Spleen (tissue), 11 donors: ENCODE results near the gene FNBP1. TPM values are rescaled to one million over a fixed set of nuclear protein-coding genes. Genes with fewer than 3 reads are reported as not detected.

Experiments used
- DNase-seq: peaks from one replicate; pipeline ENCODE4 v3.0.0-alpha.2; 2020
- H3K27ac ChIP-seq, 8 donors: fragments of 200-600 bp; sonication (generic) in 7 of 8; 1 replicate in 4 of 8; 2 replicates in 4 of 8; pipeline versions ENCODE4 v1.5.0 to v1.8.0; 2016 to 2021; ENCODE audit warnings: inconsistent platforms in 4 of 8, mild to moderate bottlenecking in 4 of 8, moderate library complexity in 1 of 8
- H3K27me3 ChIP-seq, 7 donors: fragments of 200-600 bp; sonication (generic) in 6 of 7; replicated peaks in 1 of 7; 1 replicate in 4 of 7; 2 replicates in 3 of 7; pipeline versions ENCODE4 v1.5.0 to v1.8.0; 2016 to 2021; ENCODE audit warnings: inconsistent platforms in 3 of 7, mild to moderate bottlenecking in 1 of 7
- H3K36me3 ChIP-seq, 6 donors: fragments of 200-600 bp; sonication (generic) in 5 of 6; 1 replicate in 4 of 6; 2 replicates in 2 of 6; pipeline versions ENCODE4 v1.5.0 to v1.8.0; 2016 to 2021; ENCODE audit warnings: inconsistent platforms in 2 of 6
- H3K4me1 ChIP-seq, 6 donors: fragments of 200-600 bp; sonication (generic) in 5 of 6; 1 replicate in 3 of 6; 2 replicates in 3 of 6; pipeline versions ENCODE4 v1.5.0 to v1.8.0; 2016 to 2021; ENCODE audit warnings: inconsistent platforms in 3 of 6
- H3K4me3 ChIP-seq, 8 donors: fragments of 200-600 bp; sonication (generic) in 7 of 8; 1 replicate in 4 of 8; 2 replicates in 4 of 8; pipeline versions ENCODE4 v1.5.0 to v1.8.0; 2016 to 2021; ENCODE audit warnings: inconsistent platforms in 4 of 8, mild to moderate bottlenecking in 4 of 8, moderate library complexity in 2 of 8
- H3K9me3 ChIP-seq, 8 donors: fragments of 200-600 bp; sonication (generic) in 7 of 8; 1 replicate in 4 of 8; 2 replicates in 4 of 8; pipeline versions ENCODE4 v1.5.0 to v1.8.0; 2016 to 2021; ENCODE audit warnings: inconsistent platforms in 4 of 8
- POLR2A ChIP-seq, 3 donors: fragments of 450-650 bp; IDR thresholded peaks; one replicate each; pipeline ENCODE4 v1.5.1; 2017; ENCODE audit warnings: antibody characterized with exemption in 3 of 3, mild to moderate bottlenecking in 1 of 3
- POLR2AphosphoS5 ChIP-seq, 3 donors: sonication (generic); formaldehyde crosslinking; IDR thresholded peaks; one replicate each; pipeline ENCODE4 v1.5.1; 2017; ENCODE audit warnings: antibody characterized with exemption in 3 of 3
- WGBS, 5 donors: extraction: QIAGEN DNeasy Blood & Tissue Kit in 3 of 5; methylation state at CpG; one replicate each; pipeline versions ENCODE4 v1.1.5 to v1.1.7; 2013 to 2018; 5-methylcytosine and 5-hydroxymethylcytosine counted together
- intact Hi-C: fragments of 100-400 bp; cut with DNase I; formaldehyde crosslinking; loops from one replicate; pipeline ENCODE4 v1.15.0; 2023; ENCODE audit warnings: low total_unique reads
- polyA plus RNA-seq, 3 donors: library from polyadenylated mRNA; stranded (reverse); fragments of 200-250 nt; gene quantifications; one replicate each; pipeline ENCODE4 v1.2.1, GENCODE V29; 2013
- total RNA-seq, 7 donors: library from RNA; depleted of rRNA in 3 of 7; stranded (reverse); fragments of >200 nt in 3 of 7; fragmentation: NEBNext Ultra II Directional in 4 of 7; extraction: Animal tissue kit (Norgen Biotek cat#: 25700) in 4 of 7; gene quantifications; one replicate each; pipeline versions ENCODE4 v1.1.0 to v1.2.1, GENCODE V29; 2016 to 2021
- TF ChIP-seq, protein P1 (sequence below), 11 experiments: fragments of 200-600 bp in 7 of 11; fragments of 450-650 bp in 4 of 11; sonication (generic) in 4 of 11; IDR thresholded peaks in 8 of 11; conservative IDR thresholded peaks in 3 of 11; 1 replicate in 7 of 11; 2 replicates in 4 of 11; pipeline versions ENCODE4 v1.4.0 to v1.8.0; 2016 to 2021; ENCODE audit warnings: antibody characterized with exemption in 11 of 11, inconsistent platforms in 4 of 11, mild to moderate bottlenecking in 1 of 11
- donor health status: healthy with polysubstance abuse.
- donor health status: DM: no; HTN: no; CAD: no; lungs with moderate emphysema.
- donor health status: DM: no; HTN: no; CAD: no.
- donor health status: Bipolar disorder and iron deficiency.
- donor health status: healthy.
- donor health status: DM: no; HTN: no; CAD: no.
- donor health status: DM: yes; HTN: yes; CAD: no.

Gene FNBP1
- total and polyA plus RNA-seq, 10 donors = 40.6 to 156 (median 146) TPM

DNA sequence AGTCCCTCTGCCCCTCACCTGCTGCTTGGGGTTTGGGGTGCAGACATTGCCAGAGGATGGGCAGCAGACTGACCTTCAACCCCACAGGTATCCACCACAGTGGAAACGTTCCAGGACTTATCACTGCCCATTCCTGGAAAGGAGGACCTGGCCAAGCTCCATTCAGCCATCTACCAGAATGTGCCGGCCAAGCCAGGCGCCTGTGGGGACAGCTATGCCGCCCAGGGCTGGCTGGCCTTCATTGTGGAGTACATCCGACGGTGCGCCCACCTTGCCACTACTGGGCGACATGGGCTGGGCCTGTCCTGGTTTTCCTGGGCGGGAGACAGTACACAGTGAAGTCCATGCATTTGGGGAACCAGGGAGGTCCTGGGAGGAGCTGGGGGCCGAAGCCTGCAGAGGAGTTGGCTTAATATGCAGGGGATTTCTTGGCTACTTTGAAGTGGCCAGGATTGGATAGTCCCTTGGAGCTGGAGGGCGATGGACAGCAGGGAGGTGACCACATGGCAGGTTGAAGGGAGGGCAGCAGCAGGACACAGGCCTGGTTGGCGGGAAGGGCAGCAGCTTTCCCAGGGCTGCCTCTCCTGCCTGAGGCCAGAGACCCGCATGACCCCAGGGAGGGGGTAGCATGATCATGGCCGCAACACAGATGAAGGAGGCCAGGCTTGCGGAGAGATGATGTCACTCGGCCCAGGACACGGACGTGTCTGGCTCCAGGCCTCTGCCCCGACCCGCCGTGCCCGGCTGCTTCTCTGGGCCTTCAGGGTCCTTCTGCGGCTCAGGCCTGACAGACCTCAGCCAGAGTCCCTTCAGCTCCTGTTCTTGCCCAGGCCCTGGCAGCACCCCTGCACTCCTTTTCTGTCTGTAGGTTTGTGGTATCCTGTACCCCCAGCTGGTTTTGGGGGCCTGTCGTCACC is 173.1 kb downstream of the FNBP1 start:
- Histone ChIP-seq H3K4me1 (peaks cover 0 to 63% (median 32%) of the 10 kb centered on the region in 6 donors), H3K4me3 (peak overlapping the region in 1 of 8 donors; percentile 24), H3K9me3 (no peaks in the 10 kb centered on the region), H3K27ac (peak overlapping the region; percentile 70 to 91 (median 80)), H3K27me3 (no peaks in the 10 kb centered on the region), H3K36me3 (peaks cover 0 to 64% (median 32%) of the 10 kb centered on the region in 6 donors)
- 89 to 93% (median 91%) methylated on average over 16 to 24 of the region's 24 CpGs for WGBS, 5 donors
- TF ChIP-seq POLR2AphosphoS5 (IDR thresholded peaks at IDR 0.05) = peak in 1 of 3 donors; percentile 42
- TF ChIP-seq, protein P1, sequence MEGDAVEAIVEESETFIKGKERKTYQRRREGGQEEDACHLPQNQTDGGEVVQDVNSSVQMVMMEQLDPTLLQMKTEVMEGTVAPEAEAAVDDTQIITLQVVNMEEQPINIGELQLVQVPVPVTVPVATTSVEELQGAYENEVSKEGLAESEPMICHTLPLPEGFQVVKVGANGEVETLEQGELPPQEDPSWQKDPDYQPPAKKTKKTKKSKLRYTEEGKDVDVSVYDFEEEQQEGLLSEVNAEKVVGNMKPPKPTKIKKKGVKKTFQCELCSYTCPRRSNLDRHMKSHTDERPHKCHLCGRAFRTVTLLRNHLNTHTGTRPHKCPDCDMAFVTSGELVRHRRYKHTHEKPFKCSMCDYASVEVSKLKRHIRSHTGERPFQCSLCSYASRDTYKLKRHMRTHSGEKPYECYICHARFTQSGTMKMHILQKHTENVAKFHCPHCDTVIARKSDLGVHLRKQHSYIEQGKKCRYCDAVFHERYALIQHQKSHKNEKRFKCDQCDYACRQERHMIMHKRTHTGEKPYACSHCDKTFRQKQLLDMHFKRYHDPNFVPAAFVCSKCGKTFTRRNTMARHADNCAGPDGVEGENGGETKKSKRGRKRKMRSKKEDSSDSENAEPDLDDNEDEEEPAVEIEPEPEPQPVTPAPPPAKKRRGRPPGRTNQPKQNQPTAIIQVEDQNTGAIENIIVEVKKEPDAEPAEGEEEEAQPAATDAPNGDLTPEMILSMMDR (IDR thresholded peaks at IDR 0.05 in 8 of 11, conservative IDR thresholded peaks at IDR 0.05 in 3 of 11) = no peak
- DNase-seq = peak; percentile 78
- intact Hi-C loops = no loop called here

DNA sequence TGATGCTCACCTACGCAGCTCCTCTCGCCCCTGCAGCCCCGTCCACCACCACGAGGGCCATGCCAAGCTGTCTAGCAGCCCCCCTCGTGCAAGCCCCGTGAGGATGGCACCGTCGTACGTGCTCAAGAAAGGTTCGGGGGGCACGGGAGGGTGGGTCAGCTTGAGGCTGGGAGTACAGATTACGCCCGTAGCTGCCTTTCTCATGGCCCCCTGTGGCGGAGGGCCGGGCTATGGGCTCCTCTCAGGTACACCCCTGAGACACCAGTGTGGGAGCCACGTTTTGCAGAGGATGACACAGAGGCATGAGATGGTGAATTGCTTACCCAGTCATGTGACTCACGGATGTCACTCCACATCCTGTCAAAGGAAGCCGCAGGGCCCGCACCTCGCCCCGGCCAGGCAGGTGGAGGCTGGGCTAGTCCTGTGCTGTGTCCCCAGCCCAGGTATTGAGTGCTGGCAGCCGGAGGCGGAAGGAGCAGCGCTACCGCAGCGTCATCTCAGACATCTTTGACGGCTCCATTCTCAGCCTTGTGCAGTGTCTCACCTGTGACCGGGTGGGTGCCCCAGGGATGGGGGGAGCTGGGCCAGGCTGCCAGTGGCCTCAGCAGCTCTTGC is 174.0 kb downstream of the FNBP1 start:
- DNase-seq = peak; percentile 94
- Histone ChIP-seq H3K27ac (peak overlapping the region; percentile 70 to 91 (median 80)), H3K4me3 (peak overlapping the region in 1 of 8 donors; percentile 24), H3K4me1 (peaks cover 0 to 68% (median 32%) of the 10 kb centered on the region in 6 donors), H3K27me3 (no peaks in the 10 kb centered on the region), H3K36me3 (peaks cover 0 to 71% (median 24%) of the 10 kb centered on the region in 6 donors), H3K9me3 (no peaks in the 10 kb centered on the region)
- 62 to 82% (median 70%) methylated on average over 15 to 28 of the region's 28 CpGs for WGBS, 5 donors
- TF ChIP-seq POLR2AphosphoS5 (IDR thresholded peaks at IDR 0.05) (peak; percentile 74 to 88 (median 77)), POLR2A (IDR thresholded peaks at IDR 0.05) (no peak)
- TF ChIP-seq, protein P1 (IDR thresholded peaks at IDR 0.05 in 8 of 11, conservative IDR thresholded peaks at IDR 0.05 in 3 of 11) = no peak
- intact Hi-C loops = no loop called here

DNA sequence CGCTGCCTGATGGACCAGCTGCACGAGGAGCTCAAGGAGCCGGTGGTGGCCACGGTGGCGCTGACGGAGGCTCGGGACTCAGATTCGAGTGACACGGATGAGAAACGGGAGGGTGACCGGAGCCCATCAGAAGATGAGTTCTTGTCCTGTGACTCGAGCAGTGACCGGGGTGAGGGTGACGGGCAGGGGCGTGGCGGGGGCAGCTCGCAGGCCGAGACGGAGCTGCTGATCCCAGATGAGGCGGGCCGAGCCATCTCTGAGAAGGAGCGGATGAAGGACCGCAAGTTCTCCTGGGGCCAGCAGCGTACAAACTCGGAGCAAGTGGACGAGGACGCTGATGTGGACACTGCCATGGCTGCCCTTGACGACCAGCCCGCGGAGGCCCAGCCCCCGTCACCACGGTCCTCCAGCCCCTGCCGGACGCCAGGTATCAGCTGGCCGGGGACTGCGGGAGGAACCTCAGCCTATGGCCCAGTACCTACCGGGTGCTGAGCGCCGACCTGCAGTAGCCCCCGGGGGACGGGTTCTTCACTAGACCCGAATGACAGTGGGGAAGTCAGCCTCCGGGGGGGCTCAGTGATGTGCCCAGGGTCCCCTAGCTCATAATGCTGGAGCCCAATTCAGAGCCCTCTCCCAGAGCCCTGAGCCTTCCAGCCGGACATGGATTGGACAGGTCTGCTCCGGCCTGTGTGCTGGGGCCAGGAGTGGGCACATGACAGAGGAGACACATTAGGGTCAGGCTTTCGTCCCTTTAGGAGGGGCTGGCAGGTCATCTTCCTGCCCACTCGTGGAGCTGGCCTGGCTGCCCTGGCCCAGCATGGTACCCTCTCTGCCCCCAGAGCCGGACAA is 174.7 kb downstream of the FNBP1 start:
- peaks cover 0 to 78% (median 16%) of the 10 kb centered on the region in 6 donors for H3K36me3 ChIP-seq
- 86 to 92% (median 89%) methylated on average over 36 to 48 of the region's 48 CpGs for WGBS, 5 donors
- peaks cover 0 to 75% (median 37%) of the 10 kb centered on the region in 6 donors for H3K4me1 ChIP-seq
- no peaks in the 10 kb centered on the region for H3K9me3 ChIP-seq
- peak overlapping the region; percentile 55 to 91 (median 80) for H3K27ac ChIP-seq
- DNase-seq = no peak
- TF ChIP-seq, protein P1 (IDR thresholded peaks at IDR 0.05 in 8 of 11, conservative IDR thresholded peaks at IDR 0.05 in 3 of 11) = no peak
- TF ChIP-seq POLR2A (IDR thresholded peaks at IDR 0.05) = no peak
- no peak for TF ChIP-seq POLR2AphosphoS5 (IDR thresholded peaks at IDR 0.05)
- H3K27me3 ChIP-seq = no peaks in the 10 kb centered on the region
- intact Hi-C loops = no loop called here
- H3K4me3 ChIP-seq = peak overlapping the region in 1 of 8 donors; percentile 24
